GM12873 (cell line): ENCODE results near the gene RBMS3.

Experiments used
- TF ChIP-seq, protein P1 (sequence below): IDR thresholded peaks from 2 replicates; pipeline ENCODE4 v1.5.1; 2012; ENCODE audit warnings: low read depth, mild to moderate bottlenecking, moderate library complexity, low read length, control low read depth; ENCODE audit not compliant: insufficient read depth; ENCODE audit errors: missing control alignments

Gene RBMS3

DNA sequence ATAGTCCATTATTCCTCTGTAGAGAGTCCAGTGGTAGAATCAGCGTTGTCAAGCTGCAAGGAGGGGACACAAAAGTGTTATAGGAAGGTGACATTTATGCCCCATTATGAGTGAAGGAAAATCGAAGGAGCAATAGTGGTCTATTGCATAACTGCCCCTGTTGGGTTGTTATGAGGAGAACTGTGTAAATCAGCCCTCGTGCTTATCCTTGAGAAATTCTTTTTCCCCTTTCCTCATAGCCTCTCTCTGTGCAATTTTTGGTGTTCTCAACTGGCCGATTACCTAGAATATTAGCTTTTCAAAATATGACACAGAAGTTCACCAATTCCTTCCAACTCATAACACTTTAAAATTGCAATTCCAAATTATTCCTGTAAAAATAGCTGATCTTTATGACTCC, 286.6 kb downstream of the RBMS3 start:
- TF ChIP-seq, protein P1, sequence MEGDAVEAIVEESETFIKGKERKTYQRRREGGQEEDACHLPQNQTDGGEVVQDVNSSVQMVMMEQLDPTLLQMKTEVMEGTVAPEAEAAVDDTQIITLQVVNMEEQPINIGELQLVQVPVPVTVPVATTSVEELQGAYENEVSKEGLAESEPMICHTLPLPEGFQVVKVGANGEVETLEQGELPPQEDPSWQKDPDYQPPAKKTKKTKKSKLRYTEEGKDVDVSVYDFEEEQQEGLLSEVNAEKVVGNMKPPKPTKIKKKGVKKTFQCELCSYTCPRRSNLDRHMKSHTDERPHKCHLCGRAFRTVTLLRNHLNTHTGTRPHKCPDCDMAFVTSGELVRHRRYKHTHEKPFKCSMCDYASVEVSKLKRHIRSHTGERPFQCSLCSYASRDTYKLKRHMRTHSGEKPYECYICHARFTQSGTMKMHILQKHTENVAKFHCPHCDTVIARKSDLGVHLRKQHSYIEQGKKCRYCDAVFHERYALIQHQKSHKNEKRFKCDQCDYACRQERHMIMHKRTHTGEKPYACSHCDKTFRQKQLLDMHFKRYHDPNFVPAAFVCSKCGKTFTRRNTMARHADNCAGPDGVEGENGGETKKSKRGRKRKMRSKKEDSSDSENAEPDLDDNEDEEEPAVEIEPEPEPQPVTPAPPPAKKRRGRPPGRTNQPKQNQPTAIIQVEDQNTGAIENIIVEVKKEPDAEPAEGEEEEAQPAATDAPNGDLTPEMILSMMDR, result no peak

DNA sequence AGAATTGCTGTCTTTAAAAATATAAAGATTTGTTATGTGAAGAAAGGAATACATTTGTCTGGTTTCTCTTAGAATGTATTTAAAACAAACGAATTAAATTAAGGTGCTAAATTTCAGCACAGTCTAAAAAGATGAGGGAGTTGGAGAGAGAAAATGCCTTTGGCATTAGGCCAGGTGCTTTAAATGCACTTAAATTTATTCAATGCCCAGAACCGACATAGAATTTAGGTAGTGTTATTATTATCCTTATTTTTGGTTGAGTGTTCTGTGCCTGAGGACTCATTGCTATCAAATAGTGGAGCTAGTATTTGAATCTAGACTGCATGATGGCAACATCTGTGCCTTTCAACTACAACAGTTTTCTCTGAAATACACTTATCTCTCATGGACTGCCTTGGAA, 287.5 kb downstream of the RBMS3 start:
- TF ChIP-seq, protein P1, result no peak

DNA sequence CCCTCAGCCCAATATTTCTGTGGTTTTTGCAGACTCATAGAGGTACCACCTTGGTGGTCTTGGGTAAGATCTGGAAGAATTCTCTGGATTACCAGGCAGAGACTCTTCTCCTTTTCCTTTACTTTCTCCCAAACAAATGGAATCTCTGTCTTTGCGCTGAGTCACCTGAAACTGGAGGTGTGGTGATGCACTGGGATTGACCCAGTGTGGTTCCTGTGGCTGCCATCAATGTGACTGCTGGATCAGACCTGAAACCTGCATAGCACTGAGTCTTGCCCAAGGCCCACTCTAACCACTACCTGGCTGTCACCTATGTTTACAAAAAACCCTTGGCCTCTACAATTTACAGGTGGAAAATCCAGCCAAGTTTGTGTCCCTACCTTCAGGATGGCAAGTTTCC, 295.3 kb downstream of the RBMS3 start:
- TF ChIP-seq, protein P1, result no peak

DNA sequence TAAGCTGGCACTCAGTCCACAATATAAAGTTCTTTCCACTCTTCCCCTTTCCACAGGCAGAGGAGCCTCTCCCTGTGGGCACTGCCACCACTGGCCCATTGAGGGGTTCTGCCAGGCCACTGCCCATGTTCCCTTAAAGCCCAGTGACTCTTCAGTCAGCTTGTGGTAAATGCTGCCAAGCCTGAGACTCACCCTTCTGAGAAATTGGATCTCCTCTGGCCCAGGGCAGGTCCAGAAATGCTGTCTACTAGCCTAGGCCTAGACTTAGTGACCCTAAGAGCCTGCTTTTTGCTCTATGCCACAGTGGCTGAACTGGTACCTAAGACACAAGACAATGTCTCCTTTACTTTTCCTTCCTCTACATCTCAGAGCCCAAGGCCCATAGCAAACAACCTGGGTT, 295.8 kb downstream of the RBMS3 start:
- TF ChIP-seq, protein P1, result no peak

DNA sequence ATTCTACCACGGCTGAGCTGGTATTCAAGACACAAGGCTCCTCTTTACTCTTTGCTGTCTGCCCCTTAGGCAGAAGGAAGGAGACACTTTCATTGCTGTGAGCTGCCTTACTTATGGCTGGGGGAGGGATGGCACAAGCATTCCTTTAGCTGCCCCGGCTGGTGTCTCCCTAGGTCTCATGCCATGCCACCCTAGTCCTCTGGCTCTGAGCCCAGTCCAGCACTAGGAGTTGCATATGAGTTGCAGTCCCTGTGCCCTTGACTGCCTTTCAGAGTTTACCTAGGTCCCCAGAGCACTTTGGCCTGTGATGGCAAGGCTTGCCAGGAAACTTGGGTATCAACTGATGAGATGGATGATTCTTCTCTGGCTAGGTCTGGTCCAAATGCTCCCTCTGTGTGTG, 296.4 kb downstream of the RBMS3 start:
- TF ChIP-seq, protein P1, result no peak

DNA sequence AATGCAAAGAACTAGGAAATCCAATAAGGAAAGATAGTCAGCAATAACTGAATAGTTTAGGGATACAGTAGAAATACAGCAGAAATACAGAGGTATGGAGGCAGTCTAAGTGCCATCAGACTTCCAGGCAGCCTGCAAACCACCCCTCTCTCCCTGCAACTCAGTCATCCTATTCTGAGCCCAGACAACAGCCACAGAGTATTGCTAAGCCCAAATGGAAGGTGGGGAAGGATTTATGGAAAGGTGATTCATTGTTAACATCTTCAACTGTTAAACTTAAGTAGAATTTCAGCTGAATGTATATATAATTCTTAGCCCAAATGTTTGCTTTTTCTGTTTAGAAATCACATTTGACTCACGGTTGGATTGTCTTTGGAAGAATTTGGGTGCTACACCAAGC, 300.4 kb downstream of the RBMS3 start:
- TF ChIP-seq, protein P1, result no peak

DNA sequence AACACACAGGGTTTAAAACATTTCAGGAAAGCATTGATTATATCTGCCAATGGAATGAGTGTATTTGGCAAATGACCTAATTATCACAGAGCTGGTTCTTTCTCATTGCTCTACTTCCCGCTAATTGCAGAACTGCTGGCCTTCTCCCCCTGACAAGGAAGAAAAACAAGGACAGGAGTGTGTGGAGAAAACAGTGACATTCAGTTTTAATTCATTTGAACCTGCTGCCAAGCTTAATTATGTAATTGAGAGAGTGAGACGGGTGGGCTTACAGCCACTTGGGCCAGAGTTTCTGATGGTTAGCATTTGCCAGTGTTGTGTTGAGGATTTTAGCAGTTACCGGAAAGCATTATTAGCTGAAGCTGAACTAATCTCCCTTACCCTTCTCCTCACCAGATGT, 301.4 kb downstream of the RBMS3 start:
- TF ChIP-seq, protein P1, result no peak
